Caco-2 (cell line): ENCODE data around the gene CUL9. TPM values are rescaled to one million over a fixed set of nuclear protein-coding genes. Genes with fewer than 3 reads are reported as not detected.

Source experiments
- BruUV-seq: library from RNA; stranded (reverse); fragments of 400-500 nt; replicated peaks from 2 replicates; lab custom pipeline; 2021; lab: Mats Ljungman, UMichigan
- CTCF ChIA-PET: fragments of 300-600 bp; sonication (Branson Sonifier 250); formaldehyde crosslinking; loops from one replicate; lab custom pipeline; 2022; ENCODE audit warnings: antibody characterized with exemption; lab: Charles Lee
- POLR2A ChIA-PET: fragments of 300-600 bp; sonication (Branson Sonifier 250); formaldehyde crosslinking; loops from one replicate; lab custom pipeline; 2022; ENCODE audit warnings: antibody characterized with exemption; lab: Charles Lee
- DNase-seq, 2 experiments: peaks; one replicate each; pipeline versions ENCODE4 v3.0.0 to v3.0.0-alpha.2; 2020 to 2022
- H3K27me3 ChIP-seq: replicated peaks from 2 replicates; pipeline ENCODE4 v1.6.0; 2011; ENCODE audit warnings: low read length; ENCODE audit not compliant: control insufficient read depth, insufficient read depth
- H3K36me3 ChIP-seq: 2 replicates; pipeline ENCODE4 v1.5.1; 2011; ENCODE audit warnings: low read length; ENCODE audit not compliant: control insufficient read depth, insufficient read depth
- H3K4me1 ChIP-seq: fragments of 250-450 bp; sonication (Bioruptor Pico); 2 replicates; pipeline ENCODE4 v1.5.1; 2020; ENCODE audit warnings: mild to moderate bottlenecking
- H3K4me3 ChIP-seq: 2 replicates; pipeline ENCODE4 v1.5.1; 2011; ENCODE audit warnings: low read depth, mild to moderate bottlenecking, control low read depth, low read length
- H3K9me3 ChIP-seq: fragments of 250-450 bp; sonication (Bioruptor Pico); 2 replicates; pipeline ENCODE4 v1.5.1; 2020; ENCODE audit warnings: mild to moderate bottlenecking, moderate library complexity
- H3K27ac Mint-ChIP-seq: one replicate; pipeline ENCODE4 v1.8.0; 2022; ENCODE audit warnings: mixed read lengths; ENCODE audit not compliant: unreplicated experiment
- H3K27me3 Mint-ChIP-seq: one replicate; pipeline ENCODE4 v1.8.0; 2022; ENCODE audit warnings: mixed read lengths; ENCODE audit not compliant: insufficient read depth, unreplicated experiment
- H3K36me3 Mint-ChIP-seq: one replicate; pipeline ENCODE4 v1.8.0; 2022; ENCODE audit warnings: mild to moderate bottlenecking, mixed read lengths; ENCODE audit not compliant: insufficient read depth, unreplicated experiment
- H3K4me1 Mint-ChIP-seq: one replicate; pipeline ENCODE4 v1.8.0; 2022; ENCODE audit warnings: low read depth, mixed read lengths; ENCODE audit not compliant: unreplicated experiment
- H3K4me3 Mint-ChIP-seq: one replicate; pipeline ENCODE4 v1.8.0; 2022; ENCODE audit warnings: mild to moderate bottlenecking, moderate library complexity, mixed read lengths; ENCODE audit not compliant: unreplicated experiment
- H3K9me3 Mint-ChIP-seq: one replicate; pipeline ENCODE4 v1.8.0; 2022; ENCODE audit warnings: mixed read lengths; ENCODE audit not compliant: unreplicated experiment
- intact Hi-C: fragments of 100-400 bp; cut with micrococcal nuclease; formaldehyde crosslinking; loops from one replicate; pipeline ENCODE4 v1.10.0; 2022; ENCODE audit not compliant: unreplicated experiment
- total RNA-seq: library from RNA; stranded (reverse); gene quantifications from 2 replicates; pipeline ENCODE4 v1.2.3, GENCODE V29; 2022
- TF ChIP-seq, protein P1 (sequence below), 2 experiments: fragments of 200-600 bp in 1 of 2; IDR thresholded peaks; 1 replicate in 1 of 2; 2 replicates in 1 of 2; pipeline versions ENCODE4 v1.5.1 to v1.8.0; 2011 to 2022; ENCODE audit warnings: antibody characterized with exemption in 1 of 2, control low read depth in 1 of 2, inconsistent platforms in 1 of 2, low read depth in 1 of 2, low read length in 1 of 2, mild to moderate bottlenecking in 1 of 2, moderate library complexity in 1 of 2; ENCODE audit not compliant: insufficient read depth in 1 of 2, severe bottlenecking in 1 of 2, unreplicated experiment in 1 of 2

The CUL9 gene
- total RNA-seq, 1 experiment from 2014 or later = 16.7 TPM

DNA sequence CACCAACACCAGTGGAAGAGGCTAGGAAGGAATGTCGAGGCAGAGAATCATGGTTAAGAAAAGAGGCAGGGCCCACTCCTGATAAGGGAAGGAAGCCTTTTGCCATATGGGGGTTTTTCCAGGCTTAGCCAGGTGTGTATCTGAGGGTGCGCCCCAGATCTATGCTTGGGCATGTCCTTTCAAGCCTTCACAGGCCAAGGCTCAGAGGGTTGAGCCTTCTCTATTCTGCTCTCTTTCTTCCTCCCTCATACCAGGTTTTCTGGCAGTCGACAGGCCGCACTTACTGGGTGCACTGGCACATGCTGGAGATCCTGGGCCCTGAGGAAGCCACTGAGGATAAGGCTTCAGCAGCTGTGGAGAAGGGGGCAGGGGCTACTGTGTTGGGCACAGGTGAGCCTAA, 4.7 kb downstream of the CUL9 start:
- Mint-ChIP-seq H3K27ac (no peak overlapping the region), H3K4me3 (no peak overlapping the region), H3K27me3 (no peaks in the 10 kb centered on the region), H3K36me3 (peaks cover 6% of the 10 kb centered on the region), H3K9me3 (no peaks in the 10 kb centered on the region), H3K4me1 (peaks cover 14% of the 10 kb centered on the region)
- Histone ChIP-seq H3K27me3 (no peaks in the 10 kb centered on the region), H3K4me3 (no peak overlapping the region), H3K4me1 (no peaks in the 10 kb centered on the region), H3K36me3 (no peaks in the 10 kb centered on the region), H3K9me3 (no peaks in the 10 kb centered on the region)
- BruUV-seq = no TSS peak
- ChIA-PET CTCF (no interaction called here), POLR2A (no interaction called here)
- peak in 1 of 2 experiments; percentile 26 for DNase-seq
- TF ChIP-seq, protein P1, sequence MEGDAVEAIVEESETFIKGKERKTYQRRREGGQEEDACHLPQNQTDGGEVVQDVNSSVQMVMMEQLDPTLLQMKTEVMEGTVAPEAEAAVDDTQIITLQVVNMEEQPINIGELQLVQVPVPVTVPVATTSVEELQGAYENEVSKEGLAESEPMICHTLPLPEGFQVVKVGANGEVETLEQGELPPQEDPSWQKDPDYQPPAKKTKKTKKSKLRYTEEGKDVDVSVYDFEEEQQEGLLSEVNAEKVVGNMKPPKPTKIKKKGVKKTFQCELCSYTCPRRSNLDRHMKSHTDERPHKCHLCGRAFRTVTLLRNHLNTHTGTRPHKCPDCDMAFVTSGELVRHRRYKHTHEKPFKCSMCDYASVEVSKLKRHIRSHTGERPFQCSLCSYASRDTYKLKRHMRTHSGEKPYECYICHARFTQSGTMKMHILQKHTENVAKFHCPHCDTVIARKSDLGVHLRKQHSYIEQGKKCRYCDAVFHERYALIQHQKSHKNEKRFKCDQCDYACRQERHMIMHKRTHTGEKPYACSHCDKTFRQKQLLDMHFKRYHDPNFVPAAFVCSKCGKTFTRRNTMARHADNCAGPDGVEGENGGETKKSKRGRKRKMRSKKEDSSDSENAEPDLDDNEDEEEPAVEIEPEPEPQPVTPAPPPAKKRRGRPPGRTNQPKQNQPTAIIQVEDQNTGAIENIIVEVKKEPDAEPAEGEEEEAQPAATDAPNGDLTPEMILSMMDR (IDR thresholded peaks at IDR 0.05; ENCODE audit: insufficient read depth in 1 of 2, low read depth in 1 of 2, low read length in 1 of 2, severe bottlenecking in 1 of 2, unreplicated experiment in 1 of 2) = no peak
- intact Hi-C loops = no loop called here

DNA sequence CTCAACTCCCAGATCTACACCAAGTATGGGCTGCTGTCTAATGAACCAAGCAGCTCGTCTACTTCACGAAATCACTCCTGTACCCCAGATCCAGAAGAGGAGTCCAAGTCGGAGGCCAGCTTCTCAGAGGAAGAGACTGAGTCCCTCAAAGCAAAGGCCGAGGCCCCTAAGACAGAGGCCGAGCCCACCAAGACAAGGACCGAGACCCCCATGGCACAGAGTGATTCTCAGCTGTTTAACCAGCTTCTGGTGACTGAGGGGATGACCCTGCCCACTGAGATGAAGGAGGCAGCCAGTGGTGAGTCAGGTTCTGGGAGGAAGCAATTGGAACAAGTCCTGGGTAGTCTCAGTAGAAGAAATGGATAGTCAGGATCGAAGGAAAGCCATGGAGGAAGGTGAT, 5.8 kb downstream of the CUL9 start:
- Mint-ChIP-seq H3K4me1 (peaks cover 11% of the 10 kb centered on the region), H3K36me3 (peaks cover under 1% of the 10 kb centered on the region), H3K4me3 (no peak overlapping the region), H3K27me3 (no peaks in the 10 kb centered on the region), H3K27ac (no peak overlapping the region), H3K9me3 (no peaks in the 10 kb centered on the region)
- Histone ChIP-seq H3K9me3 (no peaks in the 10 kb centered on the region), H3K36me3 (no peaks in the 10 kb centered on the region), H3K4me3 (no peak overlapping the region), H3K27me3 (no peaks in the 10 kb centered on the region), H3K4me1 (no peaks in the 10 kb centered on the region)
- POLR2A ChIA-PET = interaction anchor here (0.5 kb wide), 1 partner anchor 406 kb away, joined by 8 read pairs; no protein-coding TSS in a partner anchor
- TF ChIP-seq, protein P1 (IDR thresholded peaks at IDR 0.05; ENCODE audit: insufficient read depth in 1 of 2, low read depth in 1 of 2, low read length in 1 of 2, severe bottlenecking in 1 of 2, unreplicated experiment in 1 of 2) = no peak
- CTCF ChIA-PET = no interaction called here
- no peak for DNase-seq
- intact Hi-C loops = no loop called here
- no TSS peak for BruUV-seq

DNA sequence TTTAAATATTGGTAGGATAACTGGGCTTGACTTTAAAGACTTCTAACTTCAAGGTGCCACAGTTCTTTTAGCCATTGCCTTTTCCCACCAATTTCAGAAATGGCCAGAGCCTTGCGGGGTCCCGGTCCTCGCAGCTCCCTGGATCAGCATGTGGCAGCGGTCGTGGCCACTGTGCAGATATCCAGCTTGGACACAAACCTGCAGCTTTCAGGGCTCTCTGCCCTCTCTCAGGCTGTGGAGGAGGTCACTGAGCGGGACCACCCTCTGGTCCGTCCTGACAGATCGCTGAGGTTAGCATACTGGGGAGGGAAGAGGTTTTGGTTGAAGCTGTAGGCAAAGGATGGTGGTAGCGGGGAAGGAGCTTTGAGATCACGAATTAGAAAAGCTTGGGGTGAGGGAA, 6.4 kb downstream of the CUL9 start:
- no peaks in the 10 kb centered on the region for H3K36me3 ChIP-seq
- Mint-ChIP-seq H3K9me3 (no peaks in the 10 kb centered on the region), H3K27me3 (no peaks in the 10 kb centered on the region), H3K36me3 (no peaks in the 10 kb centered on the region), H3K4me3 (no peak overlapping the region), H3K27ac (no peak overlapping the region), H3K4me1 (peaks cover 8% of the 10 kb centered on the region)
- intact Hi-C loops = no loop called here
- no TSS peak for BruUV-seq
- no peaks in the 10 kb centered on the region for H3K9me3 ChIP-seq
- peak in 1 of 2 experiments; percentile 5 for DNase-seq
- POLR2A ChIA-PET = no interaction called here
- CTCF ChIA-PET = no interaction called here
- no peaks in the 10 kb centered on the region for H3K27me3 ChIP-seq
- no peaks in the 10 kb centered on the region for H3K4me1 ChIP-seq
- no peak overlapping the region for H3K4me3 ChIP-seq
- TF ChIP-seq, protein P1 (IDR thresholded peaks at IDR 0.05; ENCODE audit: insufficient read depth in 1 of 2, low read depth in 1 of 2, low read length in 1 of 2, severe bottlenecking in 1 of 2, unreplicated experiment in 1 of 2) = no peak
